ENCODE measurements around the gene PDZD4.

Gene PDZD4

DNA sequence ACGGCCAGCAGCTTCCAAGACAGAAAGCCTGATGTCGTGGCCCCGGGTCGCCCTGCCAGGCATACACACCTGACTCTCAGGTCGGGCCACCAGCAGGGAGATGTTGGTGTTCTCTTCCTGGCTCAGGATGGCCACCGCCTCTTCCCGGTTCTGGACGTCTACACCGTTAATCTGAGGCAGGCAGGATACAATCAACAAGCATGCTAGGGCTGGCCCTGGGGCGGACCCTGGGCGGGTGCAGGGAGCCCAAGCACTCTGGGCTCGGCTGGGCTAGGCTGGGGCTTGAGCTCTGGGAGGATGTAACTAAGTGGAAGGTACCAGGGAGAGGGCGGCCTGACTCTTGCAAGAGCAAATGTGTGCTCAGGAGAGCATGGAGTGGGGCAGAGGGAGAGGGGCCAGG, 24.9 kb downstream of the PDZD4 start:
- no peak for DNase-seq

DNA sequence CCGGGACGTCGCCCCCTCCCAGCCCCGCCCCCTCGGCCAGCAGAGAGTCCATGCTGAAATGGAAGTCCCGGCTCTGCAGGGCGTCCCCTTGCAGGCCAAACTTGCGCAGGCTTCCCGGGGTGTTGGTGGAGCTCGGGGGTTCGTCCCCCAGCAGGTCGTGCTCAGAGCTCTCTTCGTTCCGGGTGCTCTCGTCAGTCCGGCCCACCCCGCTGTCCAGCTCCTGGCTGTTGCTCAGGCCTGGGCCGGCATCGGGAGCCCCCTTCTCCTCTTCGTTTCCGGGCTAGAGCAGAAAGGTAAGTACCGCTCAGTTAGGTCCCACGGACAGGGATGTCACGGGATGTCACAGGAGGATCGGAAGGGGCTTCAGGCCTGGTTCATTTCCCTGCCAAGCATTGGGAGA, 25.7 kb downstream of the PDZD4 start:
- DNase-seq: no peak

DNA sequence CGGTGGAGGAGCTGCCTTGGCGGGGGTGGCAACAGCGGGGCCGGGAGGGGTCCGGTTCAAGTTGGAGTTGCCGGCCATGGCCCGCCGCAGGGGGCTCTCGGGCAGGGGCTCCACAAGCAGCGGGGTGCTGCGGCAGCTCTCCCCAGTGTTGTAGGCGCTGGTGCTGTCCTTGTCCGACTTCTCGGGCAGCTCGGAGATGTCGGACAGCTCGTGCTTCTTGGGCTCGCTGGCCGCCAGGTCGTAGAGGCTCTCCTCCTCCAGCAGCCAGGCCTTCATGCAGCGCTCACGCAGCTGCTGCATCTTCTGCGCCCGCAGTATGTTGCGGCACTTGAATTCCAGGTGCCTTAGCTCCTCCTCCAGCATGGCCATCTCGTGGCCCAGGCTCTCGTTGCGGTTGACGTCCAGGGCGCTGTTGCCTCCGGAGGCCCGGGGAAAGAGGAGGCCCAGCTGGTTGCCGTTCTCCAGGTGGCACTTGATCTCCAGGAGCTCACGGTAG, 26.2 kb downstream of the PDZD4 start:
- DNase-seq: no peak

DNA sequence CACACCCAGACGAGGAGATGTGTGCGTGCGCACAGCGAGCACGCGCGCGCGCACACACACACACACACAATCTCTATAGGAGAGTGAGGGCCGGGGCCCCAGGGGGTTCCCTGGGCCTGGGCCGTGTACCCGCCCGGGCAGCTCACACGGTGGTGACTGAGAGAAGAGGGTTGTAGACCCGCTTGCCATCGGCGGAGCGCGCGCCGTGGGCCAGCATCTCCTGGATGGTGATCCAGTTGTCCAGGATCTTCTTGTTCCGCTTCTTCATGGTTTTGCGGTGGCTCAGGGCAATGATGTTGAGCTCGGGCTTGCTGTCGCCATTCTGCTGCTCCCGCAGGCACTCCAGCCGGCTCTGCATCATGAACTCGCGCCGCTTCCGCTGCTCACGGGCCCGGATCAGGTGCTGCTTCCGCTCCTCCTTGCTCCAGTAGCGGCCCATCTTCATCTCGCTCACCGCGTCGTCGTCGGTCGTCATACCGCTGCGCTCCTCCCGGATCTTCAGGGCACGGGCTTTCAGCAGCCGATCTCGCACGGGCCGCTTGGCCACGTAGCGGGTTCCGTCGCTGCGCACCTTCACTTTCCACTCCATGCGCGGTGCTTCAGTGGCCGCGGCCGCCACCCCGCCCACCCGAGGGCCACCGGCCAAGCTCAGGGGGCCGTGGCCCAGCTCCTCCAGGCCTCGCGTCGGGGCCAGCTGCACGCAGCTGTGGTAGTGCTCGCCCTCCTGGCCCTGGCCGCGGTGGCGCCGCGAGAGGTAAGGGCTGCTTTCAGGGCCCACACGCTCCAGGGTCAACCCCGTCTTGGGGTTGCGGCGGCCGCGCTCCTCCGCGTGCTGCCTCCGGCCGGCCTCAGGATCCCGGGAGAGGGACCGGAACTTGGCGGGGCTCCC, 26.9 kb downstream of the PDZD4 start:
- DNase-seq: no peak

DNA sequence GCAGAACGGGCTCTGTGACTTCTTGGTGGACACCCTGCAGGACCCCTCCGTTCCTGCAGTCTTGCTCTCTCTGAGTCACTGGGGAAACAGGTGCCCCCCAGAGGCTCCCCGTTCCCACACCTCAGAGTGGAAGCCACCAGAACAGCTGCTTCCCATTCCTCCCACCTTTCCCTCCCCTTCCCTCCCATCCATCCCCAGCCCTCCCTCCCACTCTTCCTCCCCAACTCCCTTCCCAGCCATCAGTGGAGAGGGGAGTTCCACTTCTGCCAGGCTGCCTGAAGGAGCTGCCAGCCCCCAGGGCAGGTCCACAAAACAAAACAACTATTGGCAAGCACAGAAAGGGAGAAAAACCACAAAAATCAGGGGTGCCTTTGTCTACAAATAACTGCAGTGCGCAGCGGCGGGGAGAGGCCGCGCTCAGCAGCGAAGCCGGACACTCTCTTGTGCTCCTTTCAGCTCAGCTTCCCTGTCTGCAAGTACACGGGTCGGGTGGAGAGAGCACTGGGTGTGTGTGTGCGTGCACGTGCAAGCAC, 27.8 kb downstream of the PDZD4 start:
- no peak for DNase-seq

DNA sequence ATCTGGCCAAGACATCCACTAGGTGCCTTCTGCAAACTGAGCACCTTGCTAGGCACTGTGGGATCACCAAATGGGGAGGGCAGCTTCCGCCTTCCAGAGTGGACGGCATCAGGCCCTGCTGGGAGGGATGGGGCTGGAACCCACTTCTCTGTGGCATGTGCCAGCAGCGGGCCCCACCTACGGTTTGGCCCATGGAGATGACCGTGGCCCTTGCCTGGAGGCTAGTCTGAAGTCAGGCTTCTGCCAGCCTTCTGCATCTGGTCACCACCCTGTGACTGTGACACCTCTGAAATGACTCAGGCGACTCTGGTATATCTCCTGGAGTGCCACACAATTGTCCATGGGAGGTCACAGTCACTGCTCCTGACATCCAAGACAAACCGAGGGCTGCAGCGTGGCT, 28.7 kb downstream of the PDZD4 start:
- no peak for DNase-seq

DNA sequence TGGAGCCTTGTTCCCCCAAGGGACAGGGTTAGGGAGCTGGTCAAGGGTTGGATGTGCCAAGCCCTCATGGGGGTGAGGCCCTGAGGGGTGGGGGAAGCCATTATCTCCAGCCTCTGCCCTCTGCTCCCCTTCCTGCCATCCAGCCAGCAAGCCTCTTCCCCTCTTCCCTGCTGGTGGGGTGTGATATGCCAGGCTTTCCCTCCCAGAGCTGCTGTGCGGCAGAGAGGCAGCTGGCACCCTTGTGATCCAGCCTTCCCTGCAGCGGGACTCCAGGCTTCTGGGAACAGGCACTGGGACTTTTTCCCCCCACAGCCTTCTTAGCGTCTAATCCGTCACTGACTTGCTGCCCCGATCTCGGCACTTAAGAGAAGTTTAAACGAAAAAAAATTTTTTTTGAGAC, 29.6 kb downstream of the PDZD4 start:
- DNase-seq: no peak

DNA sequence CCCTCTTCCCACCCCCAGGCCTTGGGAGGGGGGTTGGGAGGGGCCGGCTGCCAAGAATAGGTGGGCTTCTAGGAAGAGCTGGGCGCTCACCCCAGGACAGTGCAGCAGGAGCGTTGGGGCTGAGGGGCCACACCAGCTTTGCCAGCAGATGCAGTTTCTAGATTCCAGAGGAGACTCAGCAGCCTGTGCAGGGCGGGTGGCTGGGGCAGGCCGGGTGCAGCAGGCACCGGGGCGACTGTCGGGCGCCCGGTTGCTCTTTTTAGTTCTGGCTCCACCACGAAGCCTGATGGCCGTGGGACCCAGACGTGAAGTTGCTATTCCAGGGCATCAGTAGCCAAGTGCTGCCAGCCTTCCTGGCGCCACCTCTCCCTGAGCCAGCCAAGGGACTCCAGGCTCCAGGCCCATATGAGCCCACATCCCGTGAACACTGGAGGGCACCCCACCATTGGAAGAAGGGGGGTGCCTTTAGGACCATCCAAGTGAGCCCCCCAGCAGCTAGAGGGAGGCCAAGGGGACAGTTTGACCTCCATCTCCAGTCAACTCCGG, 30.1 kb downstream of the PDZD4 start:
- DNase-seq: no peak

DNA sequence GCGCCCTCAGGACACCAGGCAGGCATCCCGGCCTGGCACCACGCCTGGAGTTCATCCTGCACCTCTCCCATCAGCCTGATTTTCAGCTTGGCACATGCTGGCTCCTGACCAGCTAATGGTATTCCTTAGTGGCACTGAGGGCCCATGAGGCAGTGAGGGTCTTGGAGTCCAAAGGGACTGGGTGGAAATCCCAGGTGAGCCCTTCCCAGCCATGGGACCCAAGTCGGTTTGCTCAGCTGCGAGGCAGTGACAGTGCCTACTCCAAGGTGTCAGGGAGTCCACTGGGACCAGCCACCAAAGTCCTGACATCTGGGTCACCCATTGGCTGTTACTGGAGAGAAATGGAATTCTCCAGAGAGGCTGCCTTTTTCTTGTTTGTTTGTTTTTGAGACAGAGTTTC, 31.0 kb downstream of the PDZD4 start:
- DNase-seq: no peak

DNA sequence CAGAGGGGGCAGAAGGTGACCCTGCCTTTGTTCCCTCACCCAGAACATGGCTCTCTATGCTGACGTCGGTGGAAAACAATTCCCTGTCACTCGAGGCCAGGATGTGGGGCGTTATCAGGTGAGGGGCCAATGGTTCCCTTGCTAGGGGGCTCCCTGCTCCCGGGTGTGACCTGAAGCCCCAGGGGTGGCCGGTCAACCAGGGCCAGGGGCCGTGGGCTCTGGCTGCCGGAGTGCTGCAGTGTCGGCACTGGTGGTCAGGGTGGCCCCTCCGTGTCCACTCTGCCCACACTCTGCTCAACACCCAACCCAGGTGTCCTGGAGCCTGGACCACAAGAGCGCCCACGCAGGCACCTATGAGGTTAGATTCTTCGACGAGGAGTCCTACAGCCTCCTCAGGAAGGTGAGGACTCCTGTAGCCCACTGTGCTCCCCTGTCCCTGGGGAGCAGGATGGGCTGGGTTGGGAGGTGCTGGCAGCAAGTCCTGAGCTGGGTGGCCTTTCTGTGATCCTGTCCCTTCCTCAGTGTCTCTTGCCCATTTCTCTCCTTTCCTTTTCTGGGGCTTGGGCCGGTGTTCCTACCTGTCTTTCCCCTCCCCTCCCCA, 32.8 kb downstream of the PDZD4 start:
- no peak for DNase-seq

DNA sequence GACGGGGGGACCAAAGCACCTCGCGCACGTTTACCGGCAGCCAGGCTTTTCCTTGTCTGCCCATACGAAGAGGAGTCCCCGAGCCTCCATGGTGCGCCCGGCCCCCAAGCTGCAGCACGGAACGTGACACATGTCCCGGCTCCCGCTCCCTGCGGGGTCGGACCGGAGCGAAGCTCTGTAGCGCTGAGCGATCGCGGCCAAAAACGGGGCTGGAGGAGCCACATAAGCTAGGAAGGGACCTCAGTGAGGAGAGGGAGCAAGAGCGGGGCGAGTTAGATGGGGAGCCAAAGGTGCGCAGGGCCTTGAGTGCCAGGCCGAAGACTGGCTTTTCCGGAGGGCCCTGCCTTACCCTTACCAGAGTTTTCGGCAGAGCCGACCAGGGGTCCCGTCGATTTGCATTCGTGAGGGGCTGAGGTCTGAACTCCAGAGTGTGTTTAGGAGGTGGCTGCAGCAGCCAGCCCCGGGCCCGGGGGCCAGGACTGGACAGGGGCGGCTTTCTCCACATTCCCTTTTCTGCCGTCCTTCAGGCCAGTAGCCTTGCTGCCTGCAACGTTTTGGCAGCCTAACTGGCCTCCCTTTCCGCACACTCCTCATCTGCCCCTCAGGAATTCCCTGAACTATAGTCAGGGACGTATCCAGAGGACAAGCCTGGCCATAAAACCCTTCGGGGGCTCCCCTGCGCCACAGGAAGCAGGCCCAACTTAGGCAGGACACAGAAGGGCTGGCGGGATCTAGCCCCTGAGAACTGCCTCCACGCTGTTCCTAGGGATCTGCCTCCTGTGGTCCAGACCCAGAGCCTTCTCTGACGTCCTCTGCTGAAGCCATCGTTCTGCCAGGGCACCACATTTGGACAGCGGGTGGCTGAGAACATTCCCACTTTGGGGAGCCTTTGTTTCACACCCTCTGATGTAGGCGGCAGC, 35.2 kb downstream of the PDZD4 start:
- no peak for DNase-seq

DNA sequence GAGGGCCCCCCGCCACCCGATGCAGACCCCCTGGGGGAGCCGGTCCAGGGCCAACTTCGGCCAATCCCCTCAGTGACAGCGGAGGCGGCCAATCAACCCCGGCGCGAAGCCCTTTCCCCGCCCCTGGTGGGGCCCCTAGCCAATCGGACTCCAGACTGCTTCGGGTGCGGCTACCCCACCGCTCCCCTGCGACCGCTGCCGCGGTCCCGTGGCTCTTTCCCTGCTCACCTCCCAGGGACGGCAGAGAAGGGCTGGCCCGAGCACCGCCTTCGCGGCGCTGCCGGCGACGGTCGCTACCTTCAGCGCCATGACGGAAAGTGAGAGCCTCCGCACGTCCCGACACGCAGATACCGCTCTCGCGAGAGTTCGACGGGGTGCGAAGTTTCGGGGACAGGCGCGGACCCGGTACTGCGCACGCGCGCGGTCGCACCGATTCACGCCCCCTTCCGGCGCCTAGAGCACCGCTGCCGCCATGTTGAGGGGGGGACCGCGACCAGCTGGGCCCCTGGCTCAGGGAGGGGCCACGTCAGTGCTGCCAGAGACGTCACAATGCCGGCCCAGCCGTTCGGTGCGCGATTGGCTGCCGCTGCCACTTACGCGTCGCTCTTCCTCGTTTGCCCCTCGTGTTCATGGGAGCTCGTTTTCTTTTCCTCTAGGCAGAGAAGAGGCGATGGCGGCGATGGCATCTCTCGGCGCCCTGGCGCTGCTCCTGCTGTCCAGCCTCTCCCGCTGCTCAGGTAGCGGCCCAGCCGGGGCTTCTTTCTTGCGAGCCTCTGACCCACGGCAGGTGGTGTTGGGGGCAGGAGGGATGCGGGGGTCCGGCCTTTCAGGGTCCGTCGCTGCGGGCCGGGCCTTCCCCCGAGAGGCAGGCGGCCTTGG, 36.1 kb downstream of the PDZD4 start, which contains the start of the genes IDH3G and SSR4:
Gene IDH3G (minus strand): TSS at position 358 of the 879 bp plus-strand sequence. CDS start 49 bp downstream, at position 309.
Gene SSR4 (plus strand): TSS at position 651 of the 879 bp plus-strand sequence. CDS start 20 bp downstream, at position 671.
- peak; percentile 23 to 59 for DNase-seq

DNA sequence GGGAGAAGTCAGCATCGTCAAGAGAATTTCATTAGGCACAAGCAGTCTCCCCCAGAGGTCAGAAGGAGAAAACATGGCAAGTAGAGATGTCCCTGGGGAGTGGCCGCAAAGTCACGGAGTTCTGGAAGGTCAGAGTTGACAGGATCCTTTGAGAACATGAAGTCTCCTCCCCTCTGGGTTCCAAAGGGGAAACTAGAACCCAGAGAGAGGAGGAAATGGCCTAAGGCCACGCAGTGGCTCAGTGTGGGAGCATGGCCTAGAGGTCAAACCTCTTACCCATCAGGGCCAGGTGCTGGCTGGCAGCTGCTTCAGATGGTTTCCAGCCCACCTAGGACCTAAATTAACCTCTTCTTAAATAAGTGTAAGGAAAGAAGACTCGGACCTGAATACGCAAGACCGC, 37.1 kb downstream of the PDZD4 start:
- DNase-seq: no peak

DNA sequence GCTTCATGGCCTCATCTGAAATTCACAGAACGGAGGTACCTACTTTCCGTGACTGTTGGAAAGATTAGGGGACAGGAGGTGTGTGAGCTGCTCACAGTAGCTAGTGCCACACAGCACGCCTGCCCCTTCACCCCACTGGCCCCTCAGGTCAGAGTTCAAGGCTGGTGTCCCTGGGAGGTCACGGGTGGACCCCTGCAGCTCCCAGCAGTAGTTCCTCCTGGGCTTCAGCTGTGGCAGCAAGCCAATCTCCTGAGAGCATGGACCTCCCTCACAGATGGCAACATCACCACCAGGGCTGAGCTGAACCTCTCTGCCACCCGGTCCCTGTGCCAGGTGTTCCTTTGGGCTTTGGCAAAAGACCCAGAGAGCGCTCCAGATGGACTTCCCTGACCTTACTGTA, 38.0 kb downstream of the PDZD4 start:
- no peak for DNase-seq

DNA sequence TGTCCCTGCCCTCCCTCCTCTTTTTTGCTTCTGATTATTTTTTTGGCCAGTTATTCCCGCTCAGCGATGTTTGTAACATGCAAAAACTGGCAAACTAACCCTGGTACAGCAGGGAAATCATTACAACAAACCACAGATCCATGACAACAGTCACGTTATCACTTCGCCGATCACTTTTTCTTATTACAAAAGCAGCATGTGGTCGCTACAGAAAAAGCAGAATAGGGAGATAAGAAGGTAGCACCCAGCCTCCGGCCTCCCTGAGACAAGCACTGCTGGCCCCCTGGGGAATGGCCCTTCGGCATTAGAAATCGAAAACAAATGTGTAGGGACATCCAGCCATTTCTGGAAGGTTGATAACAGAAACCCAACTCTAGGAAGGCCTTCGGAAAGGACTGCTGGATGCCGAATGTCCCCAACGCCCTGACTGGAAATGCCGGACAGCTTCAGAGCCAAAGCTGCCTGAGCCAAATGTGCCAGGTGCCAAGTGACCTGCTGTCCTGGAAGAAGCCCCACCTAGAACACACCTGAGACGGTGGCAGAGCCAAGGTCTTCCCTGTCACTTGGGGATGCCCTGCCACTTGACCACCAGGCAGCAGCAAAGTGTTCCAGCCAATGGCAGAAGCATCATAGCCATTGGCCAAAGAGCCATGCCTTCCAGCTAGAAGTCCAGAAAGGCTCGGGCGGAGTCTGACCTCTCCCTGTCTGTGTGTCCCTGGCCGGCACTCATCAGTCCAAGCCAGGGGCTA, 39.1 kb downstream of the PDZD4 start:
- no peak for DNase-seq

DNA sequence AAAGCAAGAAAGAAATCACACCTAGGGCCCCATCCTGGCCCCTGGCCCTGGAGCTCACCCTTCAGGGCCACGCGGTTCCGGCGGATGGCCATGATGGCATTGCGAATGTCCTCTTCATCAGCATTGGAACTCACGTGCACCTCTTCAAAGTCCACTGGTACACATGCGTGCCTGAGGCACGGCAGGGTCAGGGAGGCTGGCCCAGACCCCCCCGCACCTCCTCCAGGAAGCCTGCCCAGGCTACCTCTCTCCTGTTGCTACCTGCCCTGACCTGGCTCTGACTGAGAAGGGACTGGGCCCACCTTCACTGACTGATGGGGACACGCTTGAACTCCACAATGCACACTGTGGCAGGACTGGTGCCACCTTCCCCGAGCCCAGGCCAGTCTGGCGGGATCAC, 40.7 kb downstream of the PDZD4 start:
- no peak for DNase-seq

DNA sequence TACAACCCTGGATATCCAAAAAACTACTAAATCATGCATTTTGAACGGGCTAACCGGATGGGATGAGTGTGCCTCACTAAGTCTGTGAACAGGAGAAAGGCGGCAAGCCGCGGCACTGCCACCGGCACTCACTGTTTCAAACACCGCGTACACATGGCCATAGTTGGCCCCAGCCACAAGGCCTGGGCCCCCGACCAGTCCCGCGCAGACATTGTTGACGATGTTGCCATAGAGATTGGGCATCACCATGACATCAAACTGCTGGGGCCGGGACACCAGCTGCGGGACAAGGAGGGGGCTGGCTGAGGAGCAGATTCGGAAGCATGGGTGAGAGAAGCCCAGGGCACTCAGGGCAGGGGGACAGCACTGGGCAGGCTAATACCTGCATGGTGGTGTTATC, 43.7 kb downstream of the PDZD4 start:
- no peak for DNase-seq

DNA sequence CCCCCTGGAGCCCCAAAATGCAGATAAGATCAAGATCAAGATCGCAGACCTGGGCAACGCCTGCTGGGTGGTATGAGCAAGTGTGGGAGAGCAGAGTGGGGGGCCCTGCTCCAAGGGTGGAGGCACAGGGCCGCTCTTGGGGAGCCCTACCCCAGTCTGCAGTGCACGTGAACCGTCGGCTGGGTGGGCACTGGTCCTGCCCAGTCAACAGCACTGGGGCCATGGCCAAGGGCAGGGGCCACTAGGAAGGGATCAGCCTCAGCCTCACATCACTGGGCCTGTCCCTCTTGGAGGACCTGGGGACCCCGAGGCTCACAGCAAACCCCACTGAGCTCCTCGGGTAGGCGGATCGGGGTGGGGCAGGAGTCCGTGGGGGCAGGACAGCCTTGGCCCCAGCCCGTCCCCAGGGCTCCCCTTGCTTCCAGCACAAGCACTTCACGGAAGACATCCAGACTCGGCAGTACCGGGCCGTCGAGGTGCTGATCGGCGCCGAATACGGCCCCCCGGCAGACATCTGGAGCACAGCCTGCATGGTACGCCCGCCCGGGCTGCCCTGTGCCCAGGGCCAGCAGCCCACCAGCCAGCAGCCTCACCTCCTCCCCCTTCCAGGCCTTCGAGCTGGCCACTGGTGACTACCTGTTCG, 45.9 kb downstream of the PDZD4 start:
- DNase-seq: no peak

DNA sequence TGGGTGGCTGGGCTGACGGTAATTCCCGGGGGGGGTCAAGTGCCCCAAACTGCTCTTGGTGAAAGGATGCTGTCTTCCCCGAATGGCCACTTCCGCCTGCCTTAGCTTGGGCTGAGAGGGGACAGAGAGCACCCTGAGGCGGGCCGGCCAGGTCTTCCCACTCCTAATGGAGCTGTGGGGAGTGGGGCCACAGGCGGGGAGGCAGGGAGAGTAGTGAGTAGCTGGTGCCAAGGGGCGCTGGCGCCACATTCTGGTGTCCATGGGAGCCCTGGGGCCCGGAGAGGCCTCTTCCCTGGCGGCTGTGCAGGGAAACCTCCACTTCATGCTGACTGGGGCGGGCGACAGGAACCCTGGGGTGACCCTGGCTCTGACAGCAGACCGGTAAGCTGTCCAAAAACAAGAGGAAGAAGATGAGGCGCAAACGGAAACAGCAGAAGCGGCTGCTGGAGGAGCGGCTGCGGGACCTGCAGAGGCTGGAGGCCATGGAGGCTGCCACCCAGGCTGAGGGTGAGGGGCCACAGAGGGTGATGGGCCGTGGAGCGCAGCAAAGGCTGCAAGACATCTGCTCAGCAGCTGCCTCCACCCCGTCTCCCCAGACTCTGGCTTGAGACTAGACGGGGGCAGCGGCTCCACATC, 46.8 kb downstream of the PDZD4 start:
- DNase-seq: no peak

DNA sequence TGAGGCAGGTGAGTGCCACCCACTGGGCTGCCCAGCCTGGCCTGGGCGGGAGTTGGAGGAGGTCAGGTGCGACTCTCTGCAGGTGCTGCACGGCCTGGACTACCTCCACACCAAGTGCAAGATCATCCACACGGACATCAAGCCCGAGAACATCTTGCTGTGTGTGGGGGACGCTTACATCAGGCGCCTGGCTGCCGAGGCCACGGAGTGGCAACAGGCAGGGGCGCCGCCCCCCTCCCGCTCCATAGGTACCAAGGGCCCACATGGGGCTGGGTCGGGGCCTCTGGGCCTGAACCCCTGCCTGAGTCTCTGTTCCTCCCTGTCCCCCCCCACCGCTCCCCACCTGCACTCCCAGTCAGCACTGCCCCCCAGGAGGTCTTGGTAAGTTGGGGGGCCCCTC, 47.5 kb downstream of the PDZD4 start:
- DNase-seq: no peak
